HFF-Myc (cell line): Measurements from ENCODE around the gene PARD3.
A peak's percentile ranks its signal among the peaks of the same experiment; 100 is the strongest.

ENCODE experiments used
- DNase-seq: peaks from one replicate; pipeline ENCODE4 v3.0.0-alpha.2; 2011; ENCODE audit warnings: low read depth; ENCODE audit errors: extremely low read depth
- H3K4me3 ChIP-seq: replicated peaks from 2 replicates; pipeline ENCODE4 v1.5.1; 2011; ENCODE audit warnings: low read depth, mild to moderate bottlenecking, control low read depth, low read length
- CTCF ChIP-seq: IDR thresholded peaks from 2 replicates; pipeline ENCODE4 v1.5.1; 2012; ENCODE audit warnings: mild to moderate bottlenecking, low read depth, low read length, control low read depth; ENCODE audit errors: missing control alignments

The PARD3 gene

DNA sequence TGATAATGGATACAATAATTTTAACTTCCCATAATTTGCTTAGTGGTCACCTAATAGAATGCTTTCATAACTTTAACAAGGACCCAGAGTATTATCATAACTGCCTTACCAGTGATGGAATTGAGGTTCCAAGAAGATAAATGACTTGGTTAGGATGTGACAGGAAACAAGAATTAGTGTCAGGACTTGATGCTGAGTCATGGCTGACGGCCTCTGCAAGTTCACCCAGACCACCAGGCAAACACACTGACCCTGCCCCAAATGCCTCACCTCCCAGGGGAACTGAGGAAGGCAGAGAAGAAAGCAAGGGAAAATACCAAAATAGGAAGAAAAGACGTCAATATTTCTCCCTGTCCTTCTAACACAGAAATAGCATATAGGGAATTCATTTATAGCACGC, 636.3 kb downstream of the PARD3 start:
- H3K4me3 ChIP-seq, result no peak overlapping the region
- no peak for TF ChIP-seq CTCF
- no peak for DNase-seq

DNA sequence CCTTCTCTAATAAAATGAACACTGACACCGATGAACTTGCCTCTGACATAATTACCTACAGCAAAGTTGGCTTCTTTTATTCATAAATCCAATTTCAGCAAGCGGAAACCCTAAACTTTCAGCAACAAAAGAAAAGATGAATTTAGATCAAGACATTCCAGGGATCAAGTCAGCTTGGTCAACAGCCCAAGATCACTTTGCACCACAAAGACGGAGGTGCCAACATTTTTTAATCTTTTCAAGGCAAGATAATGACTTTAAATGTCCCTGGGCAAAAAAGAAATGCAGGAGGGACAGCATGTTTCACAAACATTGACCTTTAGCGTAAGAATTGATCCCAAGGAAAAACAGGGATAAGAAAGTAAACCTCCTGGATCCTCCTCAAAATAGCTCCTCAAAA, 636.9 kb downstream of the PARD3 start:
- no peak overlapping the region for H3K4me3 ChIP-seq
- no peak for TF ChIP-seq CTCF
- no peak for DNase-seq

- no peak overlapping the region for H3K4me3 ChIP-seq
- no peak for DNase-seq
- TF ChIP-seq CTCF, result no peak
Measured at GRCh38 chr10:34177445-34177844, 637.7 kb downstream of the PARD3 start.

GRCh38 chr10:34176351-34176750, 638.7 kb downstream of the PARD3 start:
- no peak overlapping the region for H3K4me3 ChIP-seq
- no peak for DNase-seq
- TF ChIP-seq CTCF, result no peak

- no peak for TF ChIP-seq CTCF
- H3K4me3 ChIP-seq, result no peak overlapping the region
- no peak for DNase-seq
Measured at GRCh38 chr10:34175121-34175520, 640.0 kb downstream of the PARD3 start.

DNA sequence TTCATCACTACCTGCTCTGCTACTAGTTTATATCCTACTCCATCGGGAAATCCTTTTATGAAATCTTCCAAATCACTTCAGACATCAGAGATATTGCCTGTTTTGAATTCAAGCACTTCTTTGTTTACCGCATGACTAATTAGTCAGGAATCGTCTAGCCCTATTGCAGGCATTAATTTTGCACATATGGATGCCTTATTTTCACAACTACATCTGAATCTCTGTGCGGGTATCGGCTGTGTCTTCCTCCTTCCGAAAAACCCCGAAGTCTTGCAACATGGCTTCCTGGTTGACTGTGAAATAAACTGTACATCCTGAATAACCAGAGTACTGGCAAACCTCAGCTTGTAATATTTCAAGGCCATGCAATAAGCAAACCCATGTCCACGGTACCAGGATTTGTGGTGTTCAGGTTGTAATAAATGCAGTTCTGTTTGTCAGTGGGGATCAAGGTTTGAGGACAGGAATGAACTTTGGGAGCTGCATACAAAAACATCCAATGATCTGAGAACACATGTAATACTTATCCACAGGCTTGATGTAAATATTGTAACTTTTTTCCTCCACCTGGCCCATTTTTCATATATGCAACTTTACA, 642.1 kb downstream of the PARD3 start:
- no peak for TF ChIP-seq CTCF
- DNase-seq, result no peak
- no peak overlapping the region for H3K4me3 ChIP-seq

GRCh38 chr10:34171957-34172527, 643.1 kb downstream of the PARD3 start:
- H3K4me3 ChIP-seq, result no peak overlapping the region
- DNase-seq, result peak; percentile 70
- TF ChIP-seq CTCF, result no peak
